ENCODE measurements around the gene BST2.

The BST2 gene

DNA sequence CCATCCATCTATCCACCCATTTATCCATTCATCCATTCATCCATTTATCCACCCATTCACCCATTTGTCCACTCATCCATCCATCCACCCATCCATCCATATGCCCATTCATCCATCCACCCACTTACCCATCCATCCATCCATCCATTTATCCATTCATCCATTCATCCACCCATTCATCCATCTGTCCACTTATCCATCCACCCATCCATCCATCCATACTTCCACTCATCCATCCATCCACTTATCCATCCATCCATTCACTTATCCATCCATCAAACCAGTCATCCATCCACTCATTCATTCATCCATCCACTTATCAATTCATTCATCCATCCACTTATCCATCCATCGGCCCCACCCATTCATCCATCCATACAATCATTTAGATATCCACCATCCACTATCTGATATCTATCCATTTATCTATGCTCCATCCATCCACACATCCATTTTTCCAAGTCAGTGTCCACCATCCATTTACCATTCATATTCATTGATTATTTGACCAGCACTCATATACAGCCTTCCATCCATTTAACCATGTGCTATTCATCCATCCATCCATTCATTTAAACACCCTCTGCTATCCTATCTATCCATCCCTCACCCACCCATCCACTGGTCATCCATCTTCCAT, 40.2 kb upstream of the BST2 start:
- no peak overlapping the region for H3K4me3 ChIP-seq (ENCODE audit: low read depth, low read length)
- no peak for DNase-seq (ENCODE audit: low read depth)
- TF ChIP-seq, protein P1, sequence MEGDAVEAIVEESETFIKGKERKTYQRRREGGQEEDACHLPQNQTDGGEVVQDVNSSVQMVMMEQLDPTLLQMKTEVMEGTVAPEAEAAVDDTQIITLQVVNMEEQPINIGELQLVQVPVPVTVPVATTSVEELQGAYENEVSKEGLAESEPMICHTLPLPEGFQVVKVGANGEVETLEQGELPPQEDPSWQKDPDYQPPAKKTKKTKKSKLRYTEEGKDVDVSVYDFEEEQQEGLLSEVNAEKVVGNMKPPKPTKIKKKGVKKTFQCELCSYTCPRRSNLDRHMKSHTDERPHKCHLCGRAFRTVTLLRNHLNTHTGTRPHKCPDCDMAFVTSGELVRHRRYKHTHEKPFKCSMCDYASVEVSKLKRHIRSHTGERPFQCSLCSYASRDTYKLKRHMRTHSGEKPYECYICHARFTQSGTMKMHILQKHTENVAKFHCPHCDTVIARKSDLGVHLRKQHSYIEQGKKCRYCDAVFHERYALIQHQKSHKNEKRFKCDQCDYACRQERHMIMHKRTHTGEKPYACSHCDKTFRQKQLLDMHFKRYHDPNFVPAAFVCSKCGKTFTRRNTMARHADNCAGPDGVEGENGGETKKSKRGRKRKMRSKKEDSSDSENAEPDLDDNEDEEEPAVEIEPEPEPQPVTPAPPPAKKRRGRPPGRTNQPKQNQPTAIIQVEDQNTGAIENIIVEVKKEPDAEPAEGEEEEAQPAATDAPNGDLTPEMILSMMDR (conservative IDR thresholded peaks at IDR 0.05; ENCODE audit: low read depth, low read length), result no peak

DNA sequence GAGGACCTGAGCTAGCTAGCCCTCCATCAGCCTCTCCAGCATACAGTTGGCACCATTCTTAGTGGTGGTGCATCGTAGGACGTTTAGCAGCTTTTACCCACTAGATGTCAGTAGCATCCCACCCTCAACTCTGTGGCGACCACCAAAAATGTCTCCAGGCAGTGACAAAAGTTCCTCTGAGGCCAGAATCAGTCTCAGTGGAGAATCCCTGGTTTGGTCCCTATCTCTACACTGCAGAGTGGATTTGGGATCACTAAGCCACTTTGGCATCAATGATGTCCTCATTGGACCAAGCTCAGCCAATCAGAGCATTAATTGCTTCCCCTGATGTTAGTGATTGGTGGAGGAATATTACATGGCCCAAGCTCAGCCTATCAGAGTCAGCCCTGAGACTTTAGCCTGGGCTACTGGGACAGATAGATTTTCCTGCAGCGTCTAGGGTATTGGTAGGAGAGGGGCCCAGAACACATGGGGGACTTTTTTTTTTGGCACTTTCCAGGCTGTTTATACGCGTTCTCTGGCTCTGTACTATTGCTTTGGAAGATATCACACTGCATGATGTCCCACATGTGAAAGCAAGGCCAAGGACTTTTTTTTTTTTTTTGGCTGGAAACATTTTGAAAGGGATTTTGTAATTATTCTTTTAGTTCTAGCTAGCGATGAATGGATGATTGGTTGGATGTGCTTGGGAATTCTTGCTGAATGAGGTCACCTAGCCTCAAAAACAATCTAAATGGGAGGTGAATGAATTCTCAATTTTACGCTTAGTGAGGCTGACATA, 36.0 kb upstream of the BST2 start:
- TF ChIP-seq, protein P1 (conservative IDR thresholded peaks at IDR 0.05; ENCODE audit: low read depth, low read length), result peak; percentile 55
- H3K4me3 ChIP-seq (ENCODE audit: low read depth, low read length), result no peak overlapping the region
- DNase-seq (ENCODE audit: low read depth), result peak; percentile 44

DNA sequence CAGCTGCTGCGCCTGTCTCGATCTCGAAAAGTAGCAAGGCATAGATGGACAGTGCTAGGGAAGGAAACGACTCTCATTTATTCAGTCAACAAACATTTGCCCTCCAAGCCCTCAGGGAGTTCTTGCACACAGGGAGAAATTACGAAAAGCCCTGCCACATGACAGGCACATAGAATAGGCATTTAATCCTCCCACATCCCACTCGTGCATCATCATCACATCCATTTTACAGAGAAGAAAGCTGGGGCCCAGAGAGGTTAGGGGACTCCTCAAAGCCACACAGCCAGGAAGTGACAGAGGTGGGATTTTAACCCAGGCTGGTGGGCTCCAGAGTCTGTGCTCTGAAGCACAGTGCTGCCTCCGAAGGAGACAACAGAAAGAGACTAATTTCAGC, 31.4 kb upstream of the BST2 start:
- TF ChIP-seq, protein P1 (conservative IDR thresholded peaks at IDR 0.05; ENCODE audit: low read depth, low read length), result no peak
- DNase-seq (ENCODE audit: low read depth), result no peak
- H3K4me3 ChIP-seq (ENCODE audit: low read depth, low read length), result no peak overlapping the region

DNA sequence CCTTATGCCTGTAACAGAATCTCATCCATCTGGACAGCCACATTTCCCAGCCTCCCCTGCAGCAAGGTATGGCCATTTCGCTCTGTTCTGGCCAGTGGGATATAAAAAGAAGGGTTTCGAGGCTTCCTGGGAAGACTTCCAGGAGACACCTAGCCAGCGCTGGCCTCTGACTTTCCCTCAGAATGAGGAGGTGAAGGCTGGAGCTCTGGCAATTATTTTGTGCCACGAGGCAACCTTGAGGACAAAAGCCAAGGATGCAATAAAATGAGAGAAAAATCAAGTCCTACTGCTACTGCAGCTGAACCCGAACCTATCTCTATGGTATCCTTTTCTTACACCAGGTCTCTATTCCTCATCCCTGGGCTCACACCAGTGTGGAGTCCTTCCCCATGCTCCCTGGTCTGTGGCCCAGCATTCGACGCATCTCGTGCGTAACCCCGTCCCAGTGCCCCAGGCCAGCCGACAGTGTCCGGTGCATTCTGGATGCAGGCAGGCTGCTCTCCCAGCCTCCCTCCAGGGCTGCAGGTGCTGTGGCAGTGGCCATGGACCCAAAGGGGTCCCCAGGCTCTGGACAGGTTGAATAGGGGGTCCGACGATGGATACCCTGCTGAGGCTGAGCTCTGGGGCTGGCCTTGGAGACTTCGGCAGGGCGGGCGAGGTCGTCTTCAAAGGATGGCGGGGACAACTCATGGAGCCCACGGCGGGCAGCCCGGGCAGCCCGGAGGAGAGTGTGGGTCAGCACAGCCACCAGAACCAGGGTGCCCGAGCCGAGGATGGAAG, 30.9 kb upstream of the BST2 start:
- H3K4me3 ChIP-seq (ENCODE audit: low read depth, low read length), result no peak overlapping the region
- TF ChIP-seq, protein P1 (conservative IDR thresholded peaks at IDR 0.05; ENCODE audit: low read depth, low read length), result no peak
- DNase-seq (ENCODE audit: low read depth), result no peak

DNA sequence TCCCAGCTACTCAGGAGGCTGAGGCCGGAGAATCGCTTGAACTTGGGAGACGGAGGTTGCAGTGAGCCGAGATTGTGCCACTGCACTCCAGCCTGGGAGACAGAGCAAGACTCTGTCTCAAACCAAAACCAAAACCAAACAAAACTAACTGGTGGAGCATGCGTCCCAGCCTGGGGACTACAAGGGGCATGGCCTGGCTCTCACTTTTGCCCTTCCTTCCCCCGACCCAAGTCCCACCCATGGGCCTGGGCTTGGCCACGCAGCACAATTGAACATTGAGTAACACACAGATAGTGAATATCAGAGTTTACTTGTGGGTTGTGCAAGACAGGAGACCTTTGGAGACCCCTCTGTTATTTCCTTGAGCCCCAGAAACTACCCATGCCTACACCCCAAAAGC, 29.8 kb upstream of the BST2 start:
- no peak overlapping the region for H3K4me3 ChIP-seq (ENCODE audit: low read depth, low read length)
- DNase-seq (ENCODE audit: low read depth), result no peak
- TF ChIP-seq, protein P1 (conservative IDR thresholded peaks at IDR 0.05; ENCODE audit: low read depth, low read length), result no peak

DNA sequence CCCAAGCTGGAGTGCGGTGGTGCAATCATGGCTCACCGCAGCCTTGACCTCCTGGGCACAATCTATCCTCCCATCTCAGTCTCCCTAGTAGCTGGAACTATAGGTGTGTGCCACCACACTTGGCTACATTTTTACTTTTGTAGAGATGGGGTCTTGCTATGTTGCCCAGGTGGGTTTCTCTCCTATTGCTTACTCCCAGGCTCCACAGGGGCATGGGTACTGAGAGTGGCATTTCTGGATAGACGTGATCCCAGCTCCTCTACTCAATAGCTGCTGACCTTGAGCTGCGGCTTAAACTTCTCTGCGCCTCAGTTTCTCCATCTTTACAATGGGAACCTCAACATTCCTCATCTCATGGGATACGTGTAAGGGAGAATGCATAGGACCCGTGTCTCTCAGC, 26.0 kb upstream of the BST2 start:
- no peak overlapping the region for H3K4me3 ChIP-seq (ENCODE audit: low read depth, low read length)
- TF ChIP-seq, protein P1 (conservative IDR thresholded peaks at IDR 0.05; ENCODE audit: low read depth, low read length), result no peak
- DNase-seq (ENCODE audit: low read depth), result no peak

Measured in choroid plexus epithelial cell (primary cell).